ENCODE results near the gene AKT3.

DNA sequence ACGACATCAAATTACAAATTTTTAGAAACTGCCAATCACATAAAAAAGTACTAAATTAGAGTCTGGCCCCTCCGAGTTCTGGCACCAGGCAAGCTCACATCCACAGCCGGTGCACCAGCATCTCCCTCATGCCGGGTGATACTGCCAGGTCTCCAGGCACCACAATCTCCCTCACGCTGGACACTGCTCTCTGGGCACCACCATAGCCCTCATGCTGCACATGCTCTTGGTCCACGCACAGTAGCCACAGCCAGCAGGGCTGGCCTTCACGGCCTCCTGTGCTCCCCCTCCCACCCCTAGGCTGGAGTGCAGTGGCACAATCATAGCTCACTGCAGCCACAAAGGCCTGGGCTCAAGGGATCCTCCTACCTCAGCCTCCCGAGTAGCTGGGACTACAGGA, 65.5 kb downstream of the AKT3 start:
- TF ChIP-seq CTCF (conservative IDR thresholded peaks at IDR 0.05): no peak
- no peak for TF ChIP-seq EZH2 (IDR thresholded peaks at IDR 0.05; ENCODE audit: low read depth)

Measured in PC-9 (cell line).